ENCODE results near the gene ADGRA3. TPM values are rescaled to one million over a fixed set of nuclear protein-coding genes. Genes with fewer than 3 reads are reported as not detected.

The ADGRA3 gene
- total RNA-seq, 1 donor from 2014 or later = 20.1 TPM

DNA sequence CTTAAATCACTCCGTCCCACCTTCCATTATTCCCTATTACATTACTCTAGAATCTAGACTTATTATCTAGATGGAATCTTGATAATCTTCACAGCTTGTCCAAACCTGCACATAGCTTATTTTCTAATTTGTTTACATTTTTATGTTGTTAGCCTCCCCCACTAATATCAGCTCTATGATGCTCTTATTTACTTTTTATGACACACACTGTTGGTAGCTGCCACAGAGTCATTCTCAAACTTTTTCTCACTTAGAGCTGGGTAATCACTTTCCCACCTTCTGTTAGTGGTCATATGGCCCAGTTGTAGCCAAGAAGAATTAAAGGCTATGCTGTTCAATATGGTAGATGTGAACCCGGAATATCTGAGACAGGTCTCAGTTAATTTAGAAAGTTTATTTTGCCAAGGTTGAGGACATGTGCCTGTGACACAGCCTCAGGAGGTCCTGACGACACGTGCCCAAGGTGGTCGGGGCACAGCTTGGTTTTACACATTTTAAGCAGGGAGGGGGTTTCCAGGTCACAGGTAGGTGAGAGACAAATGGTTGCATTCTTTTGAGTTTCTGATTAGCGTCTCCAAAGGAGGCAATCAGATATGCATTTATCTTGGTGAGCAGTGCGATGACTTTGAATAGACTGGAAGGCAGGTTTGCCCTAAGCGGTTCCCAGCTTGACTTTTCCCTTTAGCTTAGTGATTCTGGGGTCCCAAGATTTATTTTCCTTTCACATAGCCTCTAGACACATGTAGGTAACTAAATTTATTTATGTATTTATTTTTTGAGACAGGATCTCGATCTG is 7.0 kb upstream of the ADGRA3 start:
- TF ChIP-seq, protein P1, sequence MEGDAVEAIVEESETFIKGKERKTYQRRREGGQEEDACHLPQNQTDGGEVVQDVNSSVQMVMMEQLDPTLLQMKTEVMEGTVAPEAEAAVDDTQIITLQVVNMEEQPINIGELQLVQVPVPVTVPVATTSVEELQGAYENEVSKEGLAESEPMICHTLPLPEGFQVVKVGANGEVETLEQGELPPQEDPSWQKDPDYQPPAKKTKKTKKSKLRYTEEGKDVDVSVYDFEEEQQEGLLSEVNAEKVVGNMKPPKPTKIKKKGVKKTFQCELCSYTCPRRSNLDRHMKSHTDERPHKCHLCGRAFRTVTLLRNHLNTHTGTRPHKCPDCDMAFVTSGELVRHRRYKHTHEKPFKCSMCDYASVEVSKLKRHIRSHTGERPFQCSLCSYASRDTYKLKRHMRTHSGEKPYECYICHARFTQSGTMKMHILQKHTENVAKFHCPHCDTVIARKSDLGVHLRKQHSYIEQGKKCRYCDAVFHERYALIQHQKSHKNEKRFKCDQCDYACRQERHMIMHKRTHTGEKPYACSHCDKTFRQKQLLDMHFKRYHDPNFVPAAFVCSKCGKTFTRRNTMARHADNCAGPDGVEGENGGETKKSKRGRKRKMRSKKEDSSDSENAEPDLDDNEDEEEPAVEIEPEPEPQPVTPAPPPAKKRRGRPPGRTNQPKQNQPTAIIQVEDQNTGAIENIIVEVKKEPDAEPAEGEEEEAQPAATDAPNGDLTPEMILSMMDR (IDR thresholded peaks at IDR 0.05; ENCODE audit: unreplicated experiment) = no peak
- Mint-ChIP-seq H3K36me3 (ENCODE audit: low read depth, unreplicated experiment) (no peaks in the 10 kb centered on the region), H3K27me3 (ENCODE audit: unreplicated experiment) (no peaks in the 10 kb centered on the region), H3K4me1 (ENCODE audit: unreplicated experiment) (no peaks in the 10 kb centered on the region), H3K9me3 (ENCODE audit: unreplicated experiment) (no peaks in the 10 kb centered on the region), H3K4me3 (ENCODE audit: unreplicated experiment) (no peak overlapping the region), H3K27ac (ENCODE audit: unreplicated experiment) (no peak overlapping the region)
- no peak for DNase-seq (ENCODE audit: low spot score)

DNA sequence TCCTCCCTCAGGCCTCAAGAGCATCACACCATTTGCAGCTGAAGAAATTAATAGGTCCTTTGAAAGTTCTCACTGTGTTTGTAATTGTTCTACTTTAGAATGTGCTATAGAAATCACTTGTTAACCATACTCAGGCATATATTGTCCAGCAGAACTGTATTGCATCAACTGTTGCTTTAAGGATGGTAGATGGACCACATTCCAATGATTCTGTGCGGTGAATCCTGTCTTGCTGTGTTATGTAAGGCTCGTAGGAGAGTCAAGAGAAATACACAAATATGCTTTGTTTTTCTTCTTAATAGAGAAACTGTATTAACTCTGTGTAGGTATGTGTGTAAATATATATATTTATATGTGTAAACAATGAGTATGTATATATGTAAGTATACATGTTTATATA is 6.3 kb upstream of the ADGRA3 start:
- Mint-ChIP-seq H3K36me3 (ENCODE audit: low read depth, unreplicated experiment) (no peaks in the 10 kb centered on the region), H3K27me3 (ENCODE audit: unreplicated experiment) (no peaks in the 10 kb centered on the region), H3K9me3 (ENCODE audit: unreplicated experiment) (no peaks in the 10 kb centered on the region), H3K27ac (ENCODE audit: unreplicated experiment) (no peak overlapping the region), H3K4me3 (ENCODE audit: unreplicated experiment) (no peak overlapping the region), H3K4me1 (ENCODE audit: unreplicated experiment) (no peaks in the 10 kb centered on the region)
- DNase-seq (ENCODE audit: low spot score) = no peak
- TF ChIP-seq, protein P1 (IDR thresholded peaks at IDR 0.05; ENCODE audit: unreplicated experiment) = no peak

DNA sequence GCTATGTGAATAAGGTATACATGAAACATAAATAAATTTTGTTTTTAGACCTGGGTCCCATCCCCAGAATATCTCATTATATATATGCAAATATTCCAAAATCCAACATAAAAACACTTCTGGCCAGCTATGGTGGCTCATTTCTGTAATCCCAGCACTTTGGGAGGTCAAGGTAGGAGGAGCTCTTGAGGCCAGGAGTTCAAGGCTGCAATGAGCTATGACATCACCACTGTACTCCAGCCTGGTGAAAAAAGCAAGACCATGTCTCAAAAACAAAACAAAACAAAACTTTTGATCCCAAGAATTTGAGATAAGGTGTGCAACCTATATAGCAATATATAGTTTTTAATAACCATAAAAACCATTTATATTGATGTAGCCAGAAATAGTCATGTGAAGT is 5.4 kb upstream of the ADGRA3 start:
- H3K9me3 Mint-ChIP-seq (ENCODE audit: unreplicated experiment) = no peaks in the 10 kb centered on the region
- H3K4me1 Mint-ChIP-seq (ENCODE audit: unreplicated experiment) = peaks cover 4% of the 10 kb centered on the region
- no peak overlapping the region for H3K27ac Mint-ChIP-seq (ENCODE audit: unreplicated experiment)
- DNase-seq (ENCODE audit: low spot score) = no peak
- H3K27me3 Mint-ChIP-seq (ENCODE audit: unreplicated experiment) = peaks cover 3% of the 10 kb centered on the region
- no peaks in the 10 kb centered on the region for H3K36me3 Mint-ChIP-seq (ENCODE audit: low read depth, unreplicated experiment)
- no peak overlapping the region for H3K4me3 Mint-ChIP-seq (ENCODE audit: unreplicated experiment)
- TF ChIP-seq, protein P1 (IDR thresholded peaks at IDR 0.05; ENCODE audit: unreplicated experiment) = no peak

DNA sequence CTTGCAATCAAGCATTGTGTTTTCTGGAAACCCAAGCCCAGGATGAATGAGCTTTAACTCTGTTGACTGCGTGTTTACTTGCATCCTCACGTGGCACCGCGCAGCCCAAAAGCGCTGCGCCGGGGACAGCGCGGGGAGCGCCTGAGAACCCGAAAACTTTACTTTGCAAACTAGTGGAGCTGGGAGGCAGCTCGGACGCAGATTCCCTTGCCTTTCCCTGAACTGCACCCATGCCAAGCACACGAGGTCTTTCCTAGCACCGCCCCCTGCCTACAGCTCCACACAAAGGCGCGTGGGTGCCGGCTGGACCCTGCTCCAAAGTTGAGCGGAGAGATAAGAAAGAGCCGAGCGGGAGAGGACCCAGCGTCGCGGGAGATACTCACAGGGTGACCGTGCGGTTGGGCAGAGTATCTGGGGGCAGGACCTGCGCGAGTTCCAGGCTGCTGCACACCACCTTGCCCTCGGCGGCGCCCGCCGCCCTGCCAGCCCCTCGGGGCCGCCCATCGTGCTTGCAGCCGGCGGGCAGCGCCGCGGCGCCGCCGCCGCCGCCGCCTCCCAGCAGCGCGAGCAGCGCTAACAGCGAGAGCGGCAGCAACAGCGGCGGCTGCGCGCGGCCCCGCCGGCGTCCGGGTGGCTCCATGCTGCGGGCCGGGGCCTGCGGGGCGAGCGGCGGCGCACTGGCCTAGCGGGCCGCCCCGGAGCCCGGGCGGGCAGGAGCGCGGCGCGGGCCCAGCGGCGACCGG is 550 bp downstream of the ADGRA3 start:
- Mint-ChIP-seq H3K27ac (ENCODE audit: unreplicated experiment) (peak overlapping the region; percentile 72), H3K27me3 (ENCODE audit: unreplicated experiment) (peaks cover 7% of the 10 kb centered on the region), H3K9me3 (ENCODE audit: unreplicated experiment) (no peaks in the 10 kb centered on the region), H3K4me3 (ENCODE audit: unreplicated experiment) (peak overlapping the region; percentile 98), H3K36me3 (ENCODE audit: low read depth, unreplicated experiment) (no peaks in the 10 kb centered on the region), H3K4me1 (ENCODE audit: unreplicated experiment) (peaks cover 17% of the 10 kb centered on the region)
- TF ChIP-seq, protein P1 (IDR thresholded peaks at IDR 0.05; ENCODE audit: unreplicated experiment) = no peak
- peak; percentile 55 for DNase-seq (ENCODE audit: low spot score)

DNA sequence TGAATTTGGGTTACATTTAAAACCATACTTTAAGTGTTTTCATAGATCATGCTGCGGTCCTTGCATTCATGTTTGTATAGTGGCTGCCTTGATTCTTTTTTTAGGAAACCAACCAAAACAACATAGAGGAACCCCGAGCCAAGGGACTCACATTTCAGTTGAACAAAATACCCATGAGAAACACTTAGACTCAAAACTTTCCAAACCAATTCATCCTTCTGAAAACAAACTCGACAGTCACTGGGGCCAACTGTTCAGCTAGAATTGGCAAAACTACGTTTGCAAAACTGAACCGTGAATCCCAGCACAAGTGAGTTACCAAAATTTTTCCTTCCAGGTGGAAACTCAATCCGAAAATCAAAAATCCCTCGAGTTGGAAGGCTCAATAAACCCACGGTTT is 1.4 kb downstream of the ADGRA3 start:
- no peaks in the 10 kb centered on the region for H3K9me3 Mint-ChIP-seq (ENCODE audit: unreplicated experiment)
- H3K36me3 Mint-ChIP-seq (ENCODE audit: low read depth, unreplicated experiment) = no peaks in the 10 kb centered on the region
- peak overlapping the region; percentile 39 for H3K27ac Mint-ChIP-seq (ENCODE audit: unreplicated experiment)
- H3K27me3 Mint-ChIP-seq (ENCODE audit: unreplicated experiment) = peaks cover 7% of the 10 kb centered on the region
- H3K4me1 Mint-ChIP-seq (ENCODE audit: unreplicated experiment) = peaks cover 17% of the 10 kb centered on the region
- DNase-seq (ENCODE audit: low spot score) = no peak
- peak overlapping the region; percentile 98 for H3K4me3 Mint-ChIP-seq (ENCODE audit: unreplicated experiment)
- TF ChIP-seq, protein P1 (IDR thresholded peaks at IDR 0.05; ENCODE audit: unreplicated experiment) = no peak
